ENCODE results near the gene TBC1D22A. TPM values are rescaled to one million over a fixed set of nuclear protein-coding genes. Genes with fewer than 3 reads are reported as not detected.

Gene TBC1D22A
- total RNA-seq, 1 donor from 2014 or later = 24.2 TPM

- no peak overlapping the region for H3K27ac Mint-ChIP-seq (ENCODE audit: unreplicated experiment)
- H3K4me1 Mint-ChIP-seq (ENCODE audit: low read depth, unreplicated experiment) = peaks cover 21% of the 10 kb centered on the region
- DNase-seq (ENCODE audit: low read depth) (no peak), FAIRE-seq (no peak)
- Histone ChIP-seq H3K4me3 (ENCODE audit: insufficient read depth, low read depth, low read length) (no peak overlapping the region), H3K9me3 (ENCODE audit: insufficient read depth, low read depth, low read length) (no peaks in the 10 kb centered on the region), H3K4me2 (ENCODE audit: low read length) (no peak overlapping the region), H3K4me1 (ENCODE audit: insufficient read depth, low read length) (peaks cover 6% of the 10 kb centered on the region), H2AFZ (ENCODE audit: low read depth, low read length) (no peak overlapping the region), H3K9ac (ENCODE audit: low read length) (no peak overlapping the region), H3K36me3 (ENCODE audit: insufficient read depth, low read length) (no peaks in the 10 kb centered on the region), H3K79me2 (ENCODE audit: insufficient read depth, low read length) (no peaks in the 10 kb centered on the region), H4K20me1 (ENCODE audit: insufficient read depth, low read length) (peaks cover 51% of the 10 kb centered on the region), H3K27me3 (ENCODE audit: insufficient read depth, low read length) (no peaks in the 10 kb centered on the region), H3K27ac (ENCODE audit: low read depth, low read length) (no peak overlapping the region)
- no peak for TF ChIP-seq CTCF (IDR thresholded peaks at IDR 0.05; ENCODE audit: insufficient read depth, low read depth, low read length)
- TF ChIP-seq EZH2 (IDR thresholded peaks at IDR 0.05; ENCODE audit: insufficient read depth, low read length) = no peak
- peaks cover 14% of the 10 kb centered on the region for H3K36me3 Mint-ChIP-seq (ENCODE audit: low read depth, unreplicated experiment)
- H3K9me3 Mint-ChIP-seq (ENCODE audit: unreplicated experiment) = peaks cover 10% of the 10 kb centered on the region
- H3K27me3 Mint-ChIP-seq (ENCODE audit: low read depth, unreplicated experiment) = no peaks in the 10 kb centered on the region
- no peak overlapping the region for H3K4me3 Mint-ChIP-seq (ENCODE audit: unreplicated experiment)
These were observed 254.8 kb downstream of the TBC1D22A start for GRCh38 chr22:47017245-47017644.

GRCh38 chr22:47018010-47018910, 255.8 kb downstream of the TBC1D22A start:
- H4K20me1 ChIP-seq (ENCODE audit: insufficient read depth, low read length) = peaks cover 43% of the 10 kb centered on the region
- no peak for FAIRE-seq
- no peaks in the 10 kb centered on the region for H3K79me2 ChIP-seq (ENCODE audit: insufficient read depth, low read length)
- TF ChIP-seq EZH2 (IDR thresholded peaks at IDR 0.05; ENCODE audit: insufficient read depth, low read length) (no peak), CTCF (IDR thresholded peaks at IDR 0.05; ENCODE audit: insufficient read depth, low read depth, low read length) (no peak)
- peaks cover 10% of the 10 kb centered on the region for H3K9me3 Mint-ChIP-seq (ENCODE audit: unreplicated experiment)
- no peaks in the 10 kb centered on the region for H3K4me1 ChIP-seq (ENCODE audit: insufficient read depth, low read length)
- no peaks in the 10 kb centered on the region for H3K36me3 ChIP-seq (ENCODE audit: insufficient read depth, low read length)
- no peaks in the 10 kb centered on the region for H3K9me3 ChIP-seq (ENCODE audit: insufficient read depth, low read depth, low read length)
- H2AFZ ChIP-seq (ENCODE audit: low read depth, low read length) = no peak overlapping the region
- H3K27me3 Mint-ChIP-seq (ENCODE audit: low read depth, unreplicated experiment) = no peaks in the 10 kb centered on the region
- peaks cover 14% of the 10 kb centered on the region for H3K36me3 Mint-ChIP-seq (ENCODE audit: low read depth, unreplicated experiment)
- no peak overlapping the region for H3K4me3 ChIP-seq (ENCODE audit: insufficient read depth, low read depth, low read length)
- H3K4me1 Mint-ChIP-seq (ENCODE audit: low read depth, unreplicated experiment) = peaks cover 20% of the 10 kb centered on the region
- no peaks in the 10 kb centered on the region for H3K27me3 ChIP-seq (ENCODE audit: insufficient read depth, low read length)
- no peak for DNase-seq (ENCODE audit: low read depth)
- H3K27ac ChIP-seq (ENCODE audit: low read depth, low read length) = no peak overlapping the region
- H3K4me2 ChIP-seq (ENCODE audit: low read length) = no peak overlapping the region
- no peak overlapping the region for H3K4me3 Mint-ChIP-seq (ENCODE audit: unreplicated experiment)
- no peak overlapping the region for H3K9ac ChIP-seq (ENCODE audit: low read length)
- H3K27ac Mint-ChIP-seq (ENCODE audit: unreplicated experiment) = no peak overlapping the region

Data from astrocyte (in vitro differentiated cells and primary cell).